ENCODE results near the gene ANXA11.

The ANXA11 gene

DNA sequence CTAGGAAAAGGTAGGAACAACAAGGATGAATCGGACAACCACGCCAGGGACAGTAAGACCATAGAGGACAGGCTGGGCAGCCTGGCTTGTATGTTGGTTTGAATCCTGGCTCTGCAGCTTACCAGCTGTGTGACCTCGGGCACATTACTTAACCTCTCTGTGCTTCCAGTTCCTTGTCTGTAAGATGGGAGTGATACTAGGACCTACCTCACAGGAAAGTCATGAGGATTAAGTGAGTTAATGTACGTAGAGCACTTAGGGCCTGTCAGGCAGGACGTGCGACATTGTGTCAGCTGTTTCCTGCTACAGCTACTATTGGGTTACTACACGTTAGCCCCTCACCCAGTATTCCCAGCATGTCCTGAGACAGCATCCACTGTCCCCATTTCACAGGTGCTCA lies 40.7 kb downstream of the ANXA11 start:
- DNase-seq (ENCODE audit: insufficient read length, low spot score), result no peak
- no peak for FAIRE-seq
- TF ChIP-seq PAX5 (IDR thresholded peaks at IDR 0.05; ENCODE audit: insufficient read depth, low read length, severe bottlenecking) (no peak), POU2F2 (IDR thresholded peaks at IDR 0.05; ENCODE audit: low read depth, low read length) (no peak), POLR2AphosphoS5 (IDR thresholded peaks at IDR 0.05; ENCODE audit: low read depth, low read length) (no peak), SPI1 (IDR thresholded peaks at IDR 0.05; ENCODE audit: low read depth, low read length) (no peak), TAF1 (IDR thresholded peaks at IDR 0.05; ENCODE audit: low read depth, low read length) (no peak), POLR2A (IDR thresholded peaks at IDR 0.05; ENCODE audit: low read depth, low read length) (no peak)

DNA sequence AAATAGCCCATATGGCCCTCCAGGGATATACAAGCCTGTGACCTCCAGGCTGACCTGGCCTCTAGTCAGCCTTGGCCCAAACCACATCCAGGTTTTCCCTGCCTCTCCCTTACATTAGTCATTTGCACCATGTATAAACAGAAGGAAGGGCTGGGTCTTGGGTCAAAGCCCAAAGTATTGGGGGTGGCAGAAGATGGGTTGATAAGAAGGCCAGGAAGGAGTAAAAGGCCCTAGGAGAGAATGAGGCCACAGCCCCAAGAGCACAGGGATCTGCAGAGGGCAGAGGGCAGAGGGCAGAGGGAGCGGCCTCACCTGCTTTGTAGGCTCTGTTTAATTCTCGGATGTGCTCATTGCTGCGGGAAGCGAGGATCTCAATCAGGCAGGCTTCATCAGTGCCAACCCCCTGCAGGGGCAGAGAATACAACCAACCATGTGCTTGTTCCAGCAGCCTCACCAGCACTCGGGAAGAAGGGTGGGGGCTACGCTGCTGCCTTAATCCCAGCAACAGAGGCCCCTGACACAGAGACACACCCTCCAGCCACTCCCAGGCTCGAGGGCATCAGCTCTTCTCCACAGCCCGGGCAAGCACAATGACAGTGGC lies 41.5 kb downstream of the ANXA11 start:
- no peak for FAIRE-seq
- no peak for DNase-seq (ENCODE audit: insufficient read length, low spot score)

DNA sequence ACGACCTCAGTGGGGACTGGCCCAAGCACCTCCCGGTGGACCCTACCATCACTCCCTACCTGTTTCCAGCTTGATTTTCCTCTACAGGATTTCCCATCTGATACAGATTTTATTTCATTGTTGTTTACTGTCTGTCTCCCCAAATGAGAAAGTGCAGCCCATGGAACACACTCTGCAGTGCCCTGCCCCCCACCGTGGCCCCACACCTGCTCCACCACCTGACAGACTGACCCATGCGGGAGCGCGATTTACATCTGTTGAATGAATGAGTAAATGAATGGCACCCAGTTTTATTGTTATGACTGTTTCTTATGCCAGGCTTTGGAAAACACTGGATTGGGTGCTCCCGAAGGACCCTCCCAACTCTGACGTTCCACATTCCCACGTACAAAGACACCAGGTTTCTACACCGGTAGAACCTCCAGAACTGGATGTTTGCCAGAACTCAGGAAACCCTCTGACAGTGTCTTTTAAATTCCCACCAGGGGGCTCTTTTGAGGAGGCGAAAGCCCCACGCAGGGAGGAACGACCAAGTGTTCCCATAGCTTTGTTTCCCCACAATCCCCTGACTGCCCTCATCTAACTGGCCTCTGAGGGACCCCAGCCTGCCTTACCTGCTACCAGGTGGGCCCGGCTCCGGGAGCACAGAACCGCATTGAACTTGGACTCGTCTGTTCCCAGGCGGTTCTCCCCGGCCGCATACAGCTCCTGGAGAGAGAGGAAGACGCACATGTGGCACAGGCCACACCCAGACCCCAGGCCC lies 43.8 kb downstream of the ANXA11 start:
- FAIRE-seq (no peak), DNase-seq (ENCODE audit: insufficient read length, low spot score) (no peak)
- TF ChIP-seq PAX5 (IDR thresholded peaks at IDR 0.05; ENCODE audit: insufficient read depth, low read length, severe bottlenecking), result no peak
- no peak for TF ChIP-seq POU2F2 (IDR thresholded peaks at IDR 0.05; ENCODE audit: low read depth, low read length)
- TF ChIP-seq POLR2A (IDR thresholded peaks at IDR 0.05; ENCODE audit: low read depth, low read length), result no peak
- TF ChIP-seq POLR2AphosphoS5 (IDR thresholded peaks at IDR 0.05; ENCODE audit: low read depth, low read length), result no peak
- TF ChIP-seq SPI1 (IDR thresholded peaks at IDR 0.05; ENCODE audit: low read depth, low read length), result no peak

More for the DNA sequence above, 41.5 kb downstream of the ANXA11 start:
- TF ChIP-seq TAF1 (IDR thresholded peaks at IDR 0.05; ENCODE audit: low read depth, low read length) (no peak), POLR2AphosphoS5 (IDR thresholded peaks at IDR 0.05; ENCODE audit: low read depth, low read length) (no peak), SPI1 (IDR thresholded peaks at IDR 0.05; ENCODE audit: low read depth, low read length) (no peak), PAX5 (IDR thresholded peaks at IDR 0.05; ENCODE audit: insufficient read depth, low read length, severe bottlenecking) (no peak)

DNA sequence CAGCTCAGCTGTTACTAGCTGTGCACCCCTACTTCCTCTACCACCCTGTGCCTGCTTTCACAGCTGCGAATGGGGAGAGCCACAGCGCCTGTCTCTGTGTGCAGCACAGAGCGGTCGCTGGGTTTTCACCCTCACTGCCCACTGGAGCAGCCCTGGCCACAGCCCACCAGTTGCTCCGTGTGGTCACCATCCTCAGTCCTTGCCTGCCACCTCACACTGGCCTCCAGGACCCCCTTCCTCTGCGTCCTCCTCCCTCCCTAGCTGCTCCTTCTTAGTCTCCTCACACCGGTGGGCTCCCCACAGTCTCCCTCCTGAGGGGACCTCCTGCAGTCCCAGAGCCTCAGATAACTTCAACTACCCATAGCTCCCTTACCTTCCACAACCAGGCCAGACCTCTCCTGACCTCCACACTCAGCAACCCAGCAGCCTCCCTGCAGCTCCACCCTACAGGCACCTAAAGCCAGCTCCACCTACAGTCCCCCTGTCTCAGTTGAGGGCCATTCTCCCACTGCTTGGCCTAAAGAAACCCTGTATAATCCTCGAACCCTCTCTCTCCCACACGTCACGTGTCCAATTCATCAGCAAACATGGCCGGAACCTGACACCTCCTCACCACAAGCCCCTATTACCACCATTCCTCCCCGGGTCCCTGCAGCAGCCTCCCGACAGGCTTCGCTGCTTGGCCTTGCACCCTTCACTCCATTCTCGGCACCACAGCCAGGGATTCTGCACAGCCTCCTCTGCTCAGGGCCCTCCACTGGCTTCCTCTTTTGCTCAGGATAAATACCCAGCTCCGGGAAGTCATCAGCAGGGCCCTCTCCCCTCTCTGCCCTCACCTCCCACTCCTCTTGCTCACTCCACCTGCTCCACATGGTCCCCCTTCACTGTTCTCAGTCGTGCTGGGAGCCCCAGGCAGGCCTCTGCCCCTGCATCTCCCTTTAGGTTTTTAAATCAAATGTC lies 44.7 kb downstream of the ANXA11 start:
- DNase-seq (ENCODE audit: insufficient read length, low spot score) (no peak), FAIRE-seq (no peak)
- TF ChIP-seq PAX5 (IDR thresholded peaks at IDR 0.05; ENCODE audit: insufficient read depth, low read length, severe bottlenecking) (no peak), POLR2AphosphoS5 (IDR thresholded peaks at IDR 0.05; ENCODE audit: low read depth, low read length) (no peak), POLR2A (IDR thresholded peaks at IDR 0.05; ENCODE audit: low read depth, low read length) (no peak), SPI1 (IDR thresholded peaks at IDR 0.05; ENCODE audit: low read depth, low read length) (no peak), TAF1 (IDR thresholded peaks at IDR 0.05; ENCODE audit: low read depth, low read length) (no peak), POU2F2 (IDR thresholded peaks at IDR 0.05; ENCODE audit: low read depth, low read length) (no peak)

DNA sequence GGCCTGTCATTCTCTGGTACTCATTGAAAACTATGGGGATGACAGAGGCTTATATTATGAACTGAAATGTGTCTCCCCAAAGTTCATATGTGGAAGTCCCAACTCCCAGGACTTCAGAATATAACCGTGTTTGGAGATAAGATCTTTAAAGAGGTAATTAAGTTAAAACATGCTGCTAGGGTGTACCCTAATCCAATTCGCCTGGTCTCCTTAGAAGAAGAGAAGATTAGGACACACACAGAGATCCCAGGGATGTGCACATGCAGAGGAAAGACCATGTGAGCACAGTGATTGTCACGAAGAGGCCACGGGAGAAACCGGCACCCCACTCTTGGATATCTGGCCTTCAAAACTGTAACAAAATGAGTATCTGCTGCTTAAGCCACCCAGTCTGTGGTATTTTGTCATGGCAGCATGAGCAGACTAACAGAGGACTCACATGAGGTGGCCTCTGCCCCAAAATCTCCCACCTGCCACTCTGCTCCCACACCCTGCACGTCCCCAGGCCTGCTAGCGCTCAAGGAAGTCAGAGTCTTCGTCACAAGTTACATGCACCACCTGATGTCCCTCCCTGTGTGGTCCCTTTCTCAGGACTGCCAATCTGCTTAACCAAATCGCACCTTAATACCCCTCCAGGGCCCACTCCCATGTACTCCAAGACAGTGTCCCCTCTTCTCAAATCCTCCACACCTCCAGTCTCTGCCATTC lies 46.0 kb downstream of the ANXA11 start:
- no peak for DNase-seq (ENCODE audit: insufficient read length, low spot score)
- no peak for TF ChIP-seq POU2F2 (IDR thresholded peaks at IDR 0.05; ENCODE audit: low read depth, low read length)
- FAIRE-seq, result no peak

DNA sequence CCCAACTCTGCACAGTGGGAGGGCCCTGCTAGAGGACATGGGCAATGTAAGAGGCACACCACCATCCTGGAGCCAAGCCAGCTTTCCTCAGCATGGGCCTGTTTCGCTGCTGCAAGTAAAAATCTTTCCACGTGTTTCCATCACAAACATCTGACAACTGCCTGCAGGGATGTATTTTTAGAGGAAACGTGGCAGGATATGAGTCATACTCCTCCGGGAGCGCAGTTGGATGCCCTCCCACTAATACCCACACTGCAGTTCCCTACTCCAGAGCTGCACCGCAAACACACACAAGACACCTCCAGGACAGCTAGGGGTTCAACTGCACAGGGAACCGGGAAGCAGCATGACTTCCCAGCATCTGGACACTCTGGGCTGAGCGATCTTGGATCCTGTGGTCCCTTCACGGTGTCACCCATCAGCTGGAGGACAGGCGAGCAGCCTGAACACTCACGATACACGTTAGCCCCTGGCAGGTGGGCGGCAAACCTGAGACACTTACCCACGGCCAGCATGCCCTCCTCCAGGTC lies 46.7 kb downstream of the ANXA11 start:
- TF ChIP-seq POLR2A (IDR thresholded peaks at IDR 0.05; ENCODE audit: low read depth, low read length), result no peak
- no peak for TF ChIP-seq POLR2AphosphoS5 (IDR thresholded peaks at IDR 0.05; ENCODE audit: low read depth, low read length)
- TF ChIP-seq PAX5 (IDR thresholded peaks at IDR 0.05; ENCODE audit: insufficient read depth, low read length, severe bottlenecking), result no peak
- no peak for TF ChIP-seq TAF1 (IDR thresholded peaks at IDR 0.05; ENCODE audit: low read depth, low read length)
- TF ChIP-seq SPI1 (IDR thresholded peaks at IDR 0.05; ENCODE audit: low read depth, low read length), result no peak
- TF ChIP-seq POU2F2 (IDR thresholded peaks at IDR 0.05; ENCODE audit: low read depth, low read length), result no peak
- FAIRE-seq (no peak), DNase-seq (ENCODE audit: insufficient read length, low spot score) (no peak)

DNA sequence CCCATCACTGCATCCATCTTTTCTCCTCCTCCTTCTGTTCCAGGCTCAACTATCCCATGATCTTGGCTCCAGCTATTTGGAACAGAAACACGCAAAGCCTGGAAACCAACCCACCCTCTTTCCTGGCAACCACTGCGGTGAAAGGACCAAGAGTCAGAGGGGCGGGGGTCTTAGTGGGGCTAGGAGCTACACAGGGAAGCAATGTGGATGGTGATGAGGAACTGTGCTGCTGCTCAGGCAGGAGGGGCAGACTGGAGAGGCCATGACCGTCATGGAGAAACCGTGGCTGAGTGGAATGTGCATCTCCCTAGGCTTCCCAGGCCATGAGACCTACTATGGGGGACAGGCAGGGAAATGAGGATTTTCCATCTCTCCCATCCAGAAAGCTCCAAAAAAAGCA lies 47.2 kb downstream of the ANXA11 start:
- no peak for TF ChIP-seq POLR2A (IDR thresholded peaks at IDR 0.05; ENCODE audit: low read depth, low read length)
- TF ChIP-seq POU2F2 (IDR thresholded peaks at IDR 0.05; ENCODE audit: low read depth, low read length), result no peak
- TF ChIP-seq SPI1 (IDR thresholded peaks at IDR 0.05; ENCODE audit: low read depth, low read length), result no peak
- TF ChIP-seq POLR2AphosphoS5 (IDR thresholded peaks at IDR 0.05; ENCODE audit: low read depth, low read length), result no peak
- no peak for TF ChIP-seq PAX5 (IDR thresholded peaks at IDR 0.05; ENCODE audit: insufficient read depth, low read length, severe bottlenecking)
- TF ChIP-seq TAF1 (IDR thresholded peaks at IDR 0.05; ENCODE audit: low read depth, low read length), result no peak
- no peak for FAIRE-seq
- no peak for DNase-seq (ENCODE audit: insufficient read length, low spot score)

DNA sequence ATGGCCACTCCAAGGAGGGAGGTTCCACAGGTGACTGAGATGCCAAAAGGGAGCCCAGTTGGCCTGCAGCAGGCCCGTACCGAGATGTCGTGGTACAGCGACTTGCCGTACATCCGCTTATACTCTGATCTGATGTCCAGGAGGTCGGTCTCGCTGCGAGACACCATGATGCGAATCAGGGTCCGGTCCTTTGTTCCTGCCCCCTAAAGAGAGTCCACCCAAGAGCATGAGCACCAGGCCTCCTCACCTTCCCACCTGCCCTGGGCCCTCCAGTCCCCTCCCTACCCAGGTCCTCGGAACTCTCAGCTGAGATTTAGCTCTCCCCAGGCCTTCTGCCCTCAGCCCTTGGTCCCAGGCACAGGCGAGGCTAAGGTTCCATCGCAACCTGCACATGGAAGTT lies 47.8 kb downstream of the ANXA11 start:
- no peak for TF ChIP-seq TAF1 (IDR thresholded peaks at IDR 0.05; ENCODE audit: low read depth, low read length)
- no peak for TF ChIP-seq SPI1 (IDR thresholded peaks at IDR 0.05; ENCODE audit: low read depth, low read length)
- no peak for TF ChIP-seq PAX5 (IDR thresholded peaks at IDR 0.05; ENCODE audit: insufficient read depth, low read length, severe bottlenecking)
- no peak for TF ChIP-seq POU2F2 (IDR thresholded peaks at IDR 0.05; ENCODE audit: low read depth, low read length)
- TF ChIP-seq POLR2AphosphoS5 (IDR thresholded peaks at IDR 0.05; ENCODE audit: low read depth, low read length), result no peak
- no peak for TF ChIP-seq POLR2A (IDR thresholded peaks at IDR 0.05; ENCODE audit: low read depth, low read length)
- FAIRE-seq (no peak), DNase-seq (ENCODE audit: insufficient read length, low spot score) (no peak)

All from GM12891 (cell line).